Measurements from ENCODE around the gene P2RY10.
"Not testable (repeated sequence)": the region's sequence is repeated elsewhere in the genome, so short reads cannot be mapped to it uniquely, and the experiment has no call there.

P2RY10 gene, protein sequence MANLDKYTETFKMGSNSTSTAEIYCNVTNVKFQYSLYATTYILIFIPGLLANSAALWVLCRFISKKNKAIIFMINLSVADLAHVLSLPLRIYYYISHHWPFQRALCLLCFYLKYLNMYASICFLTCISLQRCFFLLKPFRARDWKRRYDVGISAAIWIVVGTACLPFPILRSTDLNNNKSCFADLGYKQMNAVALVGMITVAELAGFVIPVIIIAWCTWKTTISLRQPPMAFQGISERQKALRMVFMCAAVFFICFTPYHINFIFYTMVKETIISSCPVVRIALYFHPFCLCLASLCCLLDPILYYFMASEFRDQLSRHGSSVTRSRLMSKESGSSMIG

DNA sequence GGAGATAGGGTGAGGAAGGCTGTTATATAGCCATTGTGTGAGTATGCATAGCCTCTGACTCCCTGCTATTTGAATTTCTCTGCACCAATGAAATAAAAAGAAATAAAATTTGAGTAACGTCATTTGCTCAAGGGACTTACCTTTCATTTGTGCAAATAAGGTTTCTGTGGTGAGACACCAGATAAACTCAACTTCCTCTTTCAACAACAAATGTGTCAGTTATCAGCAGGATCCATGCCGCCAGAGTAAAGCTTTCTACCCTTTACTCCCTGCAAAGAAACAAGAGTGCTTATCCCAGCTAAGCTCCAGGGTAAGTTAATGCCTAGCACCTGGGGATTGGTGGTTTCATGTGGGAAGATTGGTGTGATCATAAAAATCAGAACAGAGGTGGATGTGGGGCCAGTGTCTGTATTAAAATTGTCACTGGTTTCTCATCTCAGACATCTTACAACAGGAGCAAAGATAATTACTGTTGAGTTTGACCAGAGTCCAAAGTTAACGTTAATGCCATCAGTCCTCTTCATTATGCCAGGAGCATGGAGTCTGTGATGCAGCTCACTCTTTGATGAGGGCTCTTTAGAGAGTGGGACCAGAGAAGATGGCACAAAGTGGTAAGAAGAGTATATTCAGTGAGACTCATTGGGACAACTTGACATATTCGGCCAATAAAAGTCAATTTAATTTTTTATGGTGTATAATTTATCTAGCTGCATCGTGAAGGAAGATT, at the start of gene P2RY10:
Gene P2RY10, plus strand, starts transcription at position 206 of the 727 bp plus-strand sequence. CDS start 15,130 bp downstream, outside the sequence.
- DNase-seq = no peak

GRCh38 chrX:78922754-78923153, 22.4 kb upstream of the P2RY10 start:
- DNase-seq = no peak

GRCh38 chrX:78923198-78924015, 21.8 kb upstream of the P2RY10 start:
- DNase-seq = no peak

DNA sequence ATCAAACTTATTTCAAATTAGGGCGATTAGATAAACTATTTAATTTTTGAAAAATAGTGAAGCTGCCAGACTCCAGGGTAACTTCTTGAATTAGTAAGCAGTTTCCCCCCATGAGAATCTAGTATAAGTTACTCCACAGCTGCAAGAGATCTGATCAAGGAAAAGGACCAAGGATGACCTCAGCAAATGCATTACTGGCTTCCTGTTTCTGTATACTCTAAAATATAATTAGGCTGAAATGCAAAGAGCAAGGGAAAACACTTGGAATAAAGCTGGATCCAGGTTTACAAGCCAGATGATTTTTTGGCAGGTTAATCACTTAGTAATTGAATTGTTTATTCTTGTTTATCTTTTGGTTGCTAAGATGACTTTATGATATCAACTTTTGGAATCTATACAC, 13.4 kb upstream of the P2RY10 start:
- DNase-seq = no peak

GRCh38 chrX:78934866-78935265, 10.3 kb upstream of the P2RY10 start:
- DNase-seq = no peak

- DNase-seq = no peak
These were observed 840 bp upstream of the P2RY10 start for GRCh38 chrX:78944351-78944750.

- no peak for DNase-seq
These were observed 1.2 kb downstream of the P2RY10 start for GRCh38 chrX:78946178-78946931.

- DNase-seq = no peak
These were observed 5.0 kb downstream of the P2RY10 start for GRCh38 chrX:78950009-78950835.

DNA sequence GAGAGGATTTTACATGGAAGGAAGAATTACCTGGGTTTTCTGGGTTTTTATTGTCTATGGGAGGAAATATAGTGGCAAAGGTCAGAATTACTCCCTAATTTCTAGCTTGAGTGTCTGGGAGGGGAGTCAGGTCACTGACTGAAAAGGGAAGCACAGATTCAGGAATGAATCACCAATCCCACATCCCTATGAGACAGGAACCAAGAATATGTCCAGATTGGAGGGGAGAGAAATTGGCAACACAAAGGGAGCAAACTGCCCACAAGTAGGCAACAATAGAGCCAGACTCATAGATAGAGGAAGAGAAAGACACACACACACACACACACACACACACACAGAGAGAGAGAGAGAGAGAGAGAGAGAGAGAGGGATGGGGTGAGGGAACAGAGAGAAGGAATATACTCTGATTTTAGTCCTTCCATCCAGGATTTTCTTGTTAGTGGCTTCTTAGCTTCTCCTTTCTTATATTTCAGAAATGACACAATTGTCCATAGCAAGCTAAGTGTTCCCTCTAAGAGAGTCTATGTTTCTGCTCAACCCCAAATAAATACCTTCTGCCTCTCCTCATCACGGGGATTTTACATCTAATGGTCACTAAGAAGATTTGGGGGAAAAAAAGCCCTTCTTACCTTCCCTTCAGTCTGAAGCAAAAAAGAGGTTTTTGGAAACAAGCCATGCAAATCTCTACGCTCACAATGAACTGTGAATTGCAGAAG, 12.0 kb downstream of the P2RY10 start:
- no peak for DNase-seq

DNA sequence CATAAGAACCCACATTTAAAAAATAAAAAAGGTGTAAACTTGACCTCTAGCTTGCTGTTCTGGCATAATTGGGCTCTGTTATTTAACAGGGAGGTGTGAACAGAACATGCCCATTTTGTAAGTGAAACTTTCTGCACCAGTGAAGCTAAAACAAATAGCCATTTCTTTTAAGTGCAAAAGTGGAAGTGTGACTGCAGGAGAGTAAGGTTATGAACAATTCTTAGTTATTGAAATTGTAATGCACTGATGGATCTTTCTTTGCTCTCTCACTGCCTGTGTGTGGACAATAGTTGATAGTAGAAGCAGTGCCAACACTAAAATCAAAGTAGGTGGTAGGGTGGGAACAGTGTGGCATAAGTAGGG, 12.6 kb downstream of the P2RY10 start:
- DNase-seq = no peak

DNA sequence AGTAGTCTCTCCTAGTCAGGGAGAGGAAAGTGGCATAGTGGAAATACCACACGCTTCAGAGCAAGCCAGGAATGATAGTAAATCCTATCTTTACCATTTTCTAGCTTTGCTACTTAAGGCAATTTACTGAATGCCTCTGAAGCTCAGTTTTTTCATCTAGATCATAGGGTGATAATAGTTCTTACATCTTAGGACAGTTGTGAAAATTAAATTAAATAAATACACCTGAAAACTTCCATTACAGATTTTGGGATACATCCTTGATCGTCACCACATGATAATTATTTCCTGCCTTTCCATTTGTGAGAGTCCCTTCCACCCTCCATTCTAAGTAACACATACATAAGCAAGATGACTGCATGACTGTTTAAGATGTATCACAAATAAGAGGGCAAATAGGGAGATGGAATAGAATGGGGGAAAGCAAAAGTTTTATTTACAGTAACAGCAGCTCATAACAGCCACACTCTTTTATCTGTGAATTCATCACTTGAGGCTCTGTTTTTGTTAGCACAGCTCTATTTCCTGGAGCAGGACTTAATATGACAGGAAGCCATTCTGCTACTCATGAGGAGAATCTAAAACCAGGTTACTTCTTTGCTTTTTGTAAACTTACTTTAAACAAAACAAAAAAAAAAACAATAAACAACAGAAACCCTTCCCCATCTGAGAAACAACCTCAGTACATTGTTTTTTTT, 13.4 kb downstream of the P2RY10 start:
- no peak for DNase-seq

GRCh38 chrX:78960888-78961287, 15.7 kb downstream of the P2RY10 start:
- DNase-seq = no peak

DNA sequence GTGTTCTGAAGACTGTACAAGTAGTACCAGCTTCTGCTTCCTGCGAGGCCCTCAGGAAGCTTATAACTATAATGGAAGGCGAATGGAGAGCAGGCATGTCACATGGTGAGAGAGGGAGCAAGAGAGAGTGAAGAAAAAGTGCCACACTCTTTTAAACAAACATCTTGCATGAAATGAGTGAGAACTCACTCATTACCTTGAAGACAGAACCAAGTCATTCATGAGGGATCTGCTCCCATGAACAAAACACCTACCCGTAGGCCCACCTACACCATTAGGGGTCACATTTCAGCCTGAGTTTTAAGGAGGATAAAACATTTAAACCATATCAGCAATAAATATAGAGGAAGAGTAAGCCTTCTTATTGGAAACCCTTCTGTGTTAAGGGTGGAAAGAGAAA, 19.4 kb downstream of the P2RY10 start:
- no peak for DNase-seq

DNA sequence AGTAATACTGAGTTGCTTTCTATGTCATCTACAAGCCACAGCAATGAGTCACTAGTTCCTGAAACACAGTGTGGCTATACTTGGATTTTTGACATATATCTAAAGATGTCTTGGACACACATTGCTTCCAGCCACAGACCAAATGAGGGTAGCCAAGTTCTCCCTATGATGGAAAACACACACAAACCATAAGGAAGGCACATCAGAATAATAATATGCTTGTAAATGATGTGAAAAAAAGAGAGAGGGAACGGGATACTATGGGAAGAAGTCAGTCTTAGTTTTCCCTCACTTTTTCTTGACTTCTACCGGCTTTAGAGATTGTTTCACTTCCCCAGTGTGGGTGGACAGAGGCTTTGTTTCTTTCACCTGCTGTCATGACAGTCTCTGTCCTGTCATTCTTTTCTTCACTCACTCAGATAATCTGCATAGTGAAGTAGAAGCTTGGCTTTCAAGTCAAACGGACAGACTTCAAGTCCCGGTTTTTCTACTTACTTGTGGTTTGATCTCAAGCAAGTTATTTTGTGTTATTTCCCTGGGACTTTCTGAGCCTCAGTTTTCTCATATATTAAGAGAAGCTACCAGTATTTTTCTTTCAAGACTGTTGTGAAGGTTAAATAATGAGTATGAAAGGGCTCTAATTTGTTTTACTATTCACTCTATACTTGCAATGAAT, 34.7 kb downstream of the P2RY10 start:
- no peak for DNase-seq

DNA sequence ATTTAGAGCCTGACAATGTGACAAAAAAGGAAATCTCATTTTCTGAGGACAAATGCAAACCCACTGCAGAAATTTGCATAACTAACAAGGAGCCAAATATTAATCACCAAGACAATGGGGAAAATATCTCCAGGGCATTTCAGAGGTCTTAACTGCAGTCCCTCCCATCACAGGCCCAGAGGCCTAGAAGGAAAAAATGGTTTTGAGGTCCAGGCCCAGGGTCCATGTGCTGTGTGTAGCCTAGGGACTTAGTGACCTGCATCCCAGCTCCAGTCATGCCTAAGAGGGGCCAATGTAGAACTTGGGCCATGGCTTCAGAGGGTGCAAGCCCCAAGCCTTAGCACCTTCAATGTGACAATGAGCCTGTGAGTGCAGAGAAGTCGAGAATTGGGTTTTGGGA, 44.2 kb downstream of the P2RY10 start:
- DNase-seq = no peak

DNA sequence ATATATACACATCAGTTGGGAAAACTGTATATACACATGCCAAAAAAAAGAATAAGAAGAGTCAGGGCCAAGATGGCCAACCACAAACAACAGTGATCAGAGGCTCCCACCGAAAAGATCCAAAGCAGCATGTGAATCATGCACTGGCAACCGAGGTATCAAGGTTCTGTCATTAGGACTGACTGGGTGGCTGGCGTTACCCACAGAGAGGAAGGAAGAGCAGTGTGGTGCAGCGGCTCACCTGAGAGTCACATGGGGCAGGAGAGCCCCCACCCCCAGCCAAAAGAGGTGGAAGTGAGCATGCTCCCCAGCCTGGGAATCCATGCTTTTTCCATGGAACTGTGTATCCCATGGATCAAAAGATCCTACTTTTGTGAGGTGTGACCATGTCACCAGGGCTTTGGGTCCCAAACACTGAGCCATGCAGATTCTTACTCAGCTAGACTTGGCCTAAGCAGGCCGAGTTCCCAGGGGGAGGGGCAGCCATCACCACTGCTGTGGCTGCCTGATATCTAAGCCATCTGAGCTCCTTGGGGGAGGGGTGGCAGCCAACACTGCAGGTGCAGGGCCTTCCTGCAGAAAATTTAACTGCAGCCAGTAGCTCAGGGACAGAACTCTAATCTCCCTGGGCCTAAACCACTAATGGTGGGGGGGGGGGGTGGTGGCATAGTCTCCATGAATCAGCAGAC, 52.8 kb downstream of the P2RY10 start:
- DNase-seq = peak; percentile 26

GRCh38 chrX:79007540-79007939, 62.3 kb downstream of the P2RY10 start:
- DNase-seq = not testable (repeated sequence)

Measured in stimulated activated CD8-positive, alpha-beta memory T cell treated with anti-CD3 and anti-CD28 coated beads, Interleukin-4, amount 100 ng/mL, for 48 hours (primary cell).